Spleen (tissue), 11 donors: ENCODE results near the gene AZU1. TPM values are rescaled to one million over a fixed set of nuclear protein-coding genes. Genes with fewer than 3 reads are reported as not detected.
A peak's percentile ranks its signal among the peaks of the same experiment; 100 is the strongest.

Experiments
- DNase-seq: peaks from one replicate; pipeline ENCODE4 v3.0.0-alpha.2; 2020
- H3K27ac ChIP-seq, 8 donors: fragments of 200-600 bp; sonication (generic) in 7 of 8; 1 replicate in 4 of 8; 2 replicates in 4 of 8; pipeline versions ENCODE4 v1.5.0 to v1.8.0; 2016 to 2021; ENCODE audit warnings: inconsistent platforms in 4 of 8, mild to moderate bottlenecking in 4 of 8, moderate library complexity in 1 of 8
- H3K27me3 ChIP-seq, 7 donors: fragments of 200-600 bp; sonication (generic) in 6 of 7; replicated peaks in 1 of 7; 1 replicate in 4 of 7; 2 replicates in 3 of 7; pipeline versions ENCODE4 v1.5.0 to v1.8.0; 2016 to 2021; ENCODE audit warnings: inconsistent platforms in 3 of 7, mild to moderate bottlenecking in 1 of 7
- H3K36me3 ChIP-seq, 6 donors: fragments of 200-600 bp; sonication (generic) in 5 of 6; 1 replicate in 4 of 6; 2 replicates in 2 of 6; pipeline versions ENCODE4 v1.5.0 to v1.8.0; 2016 to 2021; ENCODE audit warnings: inconsistent platforms in 2 of 6
- H3K4me1 ChIP-seq, 6 donors: fragments of 200-600 bp; sonication (generic) in 5 of 6; 1 replicate in 3 of 6; 2 replicates in 3 of 6; pipeline versions ENCODE4 v1.5.0 to v1.8.0; 2016 to 2021; ENCODE audit warnings: inconsistent platforms in 3 of 6
- H3K4me3 ChIP-seq, 8 donors: fragments of 200-600 bp; sonication (generic) in 7 of 8; 1 replicate in 4 of 8; 2 replicates in 4 of 8; pipeline versions ENCODE4 v1.5.0 to v1.8.0; 2016 to 2021; ENCODE audit warnings: inconsistent platforms in 4 of 8, mild to moderate bottlenecking in 4 of 8, moderate library complexity in 2 of 8
- H3K9me3 ChIP-seq, 8 donors: fragments of 200-600 bp; sonication (generic) in 7 of 8; 1 replicate in 4 of 8; 2 replicates in 4 of 8; pipeline versions ENCODE4 v1.5.0 to v1.8.0; 2016 to 2021; ENCODE audit warnings: inconsistent platforms in 4 of 8
- POLR2A ChIP-seq, 3 donors: fragments of 450-650 bp; IDR thresholded peaks; one replicate each; pipeline ENCODE4 v1.5.1; 2017; ENCODE audit warnings: antibody characterized with exemption in 3 of 3, mild to moderate bottlenecking in 1 of 3
- POLR2AphosphoS5 ChIP-seq, 3 donors: sonication (generic); formaldehyde crosslinking; IDR thresholded peaks; one replicate each; pipeline ENCODE4 v1.5.1; 2017; ENCODE audit warnings: antibody characterized with exemption in 3 of 3
- WGBS, 5 donors: extraction: QIAGEN DNeasy Blood & Tissue Kit in 3 of 5; methylation state at CpG; one replicate each; pipeline versions ENCODE4 v1.1.5 to v1.1.7; 2013 to 2018; 5-methylcytosine and 5-hydroxymethylcytosine counted together
- intact Hi-C: fragments of 100-400 bp; cut with DNase I; formaldehyde crosslinking; loops from one replicate; pipeline ENCODE4 v1.15.0; 2023; ENCODE audit warnings: low total_unique reads
- polyA plus RNA-seq, 3 donors: library from polyadenylated mRNA; stranded (reverse); fragments of 200-250 nt; gene quantifications; one replicate each; pipeline ENCODE4 v1.2.1, GENCODE V29; 2013
- total RNA-seq, 7 donors: library from RNA; depleted of rRNA in 3 of 7; stranded (reverse); fragments of >200 nt in 3 of 7; fragmentation: NEBNext Ultra II Directional in 4 of 7; extraction: Animal tissue kit (Norgen Biotek cat#: 25700) in 4 of 7; gene quantifications; one replicate each; pipeline versions ENCODE4 v1.1.0 to v1.2.1, GENCODE V29; 2016 to 2021
- TF ChIP-seq, protein P1 (sequence below), 11 experiments: fragments of 200-600 bp in 7 of 11; fragments of 450-650 bp in 4 of 11; sonication (generic) in 4 of 11; IDR thresholded peaks in 8 of 11; conservative IDR thresholded peaks in 3 of 11; 1 replicate in 7 of 11; 2 replicates in 4 of 11; pipeline versions ENCODE4 v1.4.0 to v1.8.0; 2016 to 2021; ENCODE audit warnings: antibody characterized with exemption in 11 of 11, inconsistent platforms in 4 of 11, mild to moderate bottlenecking in 1 of 11
- donor health status: healthy with polysubstance abuse.
- donor health status: DM: no; HTN: no; CAD: no; lungs with moderate emphysema.
- donor health status: DM: no; HTN: no; CAD: no.
- donor health status: Bipolar disorder and iron deficiency.
- donor health status: healthy.
- donor health status: DM: no; HTN: no; CAD: no.
- donor health status: DM: yes; HTN: yes; CAD: no.

Gene AZU1
- total and polyA plus RNA-seq, 10 donors, result 1.7 to 69.7 (median 7.2) TPM

DNA sequence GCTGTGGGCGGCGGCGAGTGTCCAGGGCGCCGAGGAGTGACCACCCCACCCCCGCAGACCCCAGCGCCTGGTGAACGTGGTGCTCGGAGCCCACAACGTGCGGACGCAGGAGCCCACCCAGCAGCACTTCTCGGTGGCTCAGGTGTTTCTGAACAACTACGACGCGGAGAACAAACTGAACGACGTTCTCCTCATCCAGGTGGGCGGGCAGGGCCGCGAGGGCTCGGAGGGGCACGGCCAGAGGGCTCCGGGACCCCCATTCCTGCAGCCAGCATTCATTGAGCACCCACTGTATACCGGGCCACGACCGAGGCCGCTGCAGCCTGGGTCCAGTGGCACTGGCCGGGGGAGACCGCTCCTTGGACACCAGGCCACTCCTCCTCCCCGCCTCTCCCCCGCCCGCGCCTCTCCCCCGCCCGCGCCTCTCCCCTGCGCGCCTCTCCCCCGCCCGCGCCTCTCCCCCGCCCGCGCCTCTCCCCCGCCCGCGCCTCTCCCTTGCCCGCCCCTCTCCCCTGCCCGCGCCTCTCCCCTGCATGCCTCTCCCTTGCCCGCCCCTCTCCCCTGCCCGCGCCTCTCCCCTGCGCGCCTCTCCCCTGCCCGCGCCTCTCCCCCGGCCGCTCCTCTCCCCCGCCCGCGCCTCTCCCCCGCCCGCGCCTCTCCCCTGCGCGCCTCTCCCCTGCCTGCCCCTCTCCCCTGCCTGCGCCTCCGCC, 16.4 kb downstream of the AZU1 start:
- H3K27me3 ChIP-seq, result peaks cover 3 to 97% (median 58%) of the 10 kb centered on the region in 7 donors

DNA sequence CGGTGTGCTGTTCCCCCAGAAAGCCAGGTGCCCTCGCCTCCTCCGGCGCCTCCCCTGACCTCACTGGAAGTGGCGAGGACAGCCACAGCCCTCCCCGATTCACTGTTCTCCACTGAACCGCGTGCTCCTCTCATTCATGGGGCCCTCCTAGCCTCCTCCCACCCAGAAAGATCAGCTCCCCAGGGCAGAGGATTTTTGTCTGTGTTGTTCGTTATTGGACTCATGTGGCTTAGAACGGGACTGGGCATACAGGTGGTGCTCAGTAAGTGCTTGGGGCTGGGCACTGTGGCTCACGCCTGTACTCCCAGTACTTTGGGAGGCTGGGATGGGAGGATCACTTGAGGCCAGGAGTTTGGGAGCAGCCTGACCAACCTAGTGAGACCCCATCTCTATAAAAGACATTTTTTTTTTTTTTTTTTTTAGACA, 16.9 kb downstream of the AZU1 start:
- 18 to 48% (median 34%) methylated on average over 10 to 11 of the region's 11 CpGs for WGBS, 5 donors
- H3K27me3 ChIP-seq, result peaks cover 3 to 98% (median 58%) of the 10 kb centered on the region in 7 donors

More for the DNA sequence above, 16.4 kb downstream of the AZU1 start:
- WGBS, 5 donors, result 5 to 57% (median 25%) methylated on average over 1 to 60 of the region's 70 CpGs
- no peak for TF ChIP-seq POLR2AphosphoS5 (IDR thresholded peaks at IDR 0.05)
- TF ChIP-seq, protein P1, sequence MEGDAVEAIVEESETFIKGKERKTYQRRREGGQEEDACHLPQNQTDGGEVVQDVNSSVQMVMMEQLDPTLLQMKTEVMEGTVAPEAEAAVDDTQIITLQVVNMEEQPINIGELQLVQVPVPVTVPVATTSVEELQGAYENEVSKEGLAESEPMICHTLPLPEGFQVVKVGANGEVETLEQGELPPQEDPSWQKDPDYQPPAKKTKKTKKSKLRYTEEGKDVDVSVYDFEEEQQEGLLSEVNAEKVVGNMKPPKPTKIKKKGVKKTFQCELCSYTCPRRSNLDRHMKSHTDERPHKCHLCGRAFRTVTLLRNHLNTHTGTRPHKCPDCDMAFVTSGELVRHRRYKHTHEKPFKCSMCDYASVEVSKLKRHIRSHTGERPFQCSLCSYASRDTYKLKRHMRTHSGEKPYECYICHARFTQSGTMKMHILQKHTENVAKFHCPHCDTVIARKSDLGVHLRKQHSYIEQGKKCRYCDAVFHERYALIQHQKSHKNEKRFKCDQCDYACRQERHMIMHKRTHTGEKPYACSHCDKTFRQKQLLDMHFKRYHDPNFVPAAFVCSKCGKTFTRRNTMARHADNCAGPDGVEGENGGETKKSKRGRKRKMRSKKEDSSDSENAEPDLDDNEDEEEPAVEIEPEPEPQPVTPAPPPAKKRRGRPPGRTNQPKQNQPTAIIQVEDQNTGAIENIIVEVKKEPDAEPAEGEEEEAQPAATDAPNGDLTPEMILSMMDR (IDR thresholded peaks at IDR 0.05 in 8 of 11, conservative IDR thresholded peaks at IDR 0.05 in 3 of 11), result no peak
- no peak for TF ChIP-seq POLR2A (IDR thresholded peaks at IDR 0.05)
- Histone ChIP-seq H3K4me3 (peak overlapping the region in 5 of 8 donors; percentile 12 to 46 (median 22)), H3K9me3 (no peaks in the 10 kb centered on the region), H3K36me3 (no peaks in the 10 kb centered on the region), H3K4me1 (peaks cover 0 to 69% (median 31%) of the 10 kb centered on the region in 6 donors), H3K27ac (peak overlapping the region in 2 of 8 donors; percentile 7 to 31)
- DNase-seq, result no peak
- intact Hi-C loops, result no loop called here

DNA sequence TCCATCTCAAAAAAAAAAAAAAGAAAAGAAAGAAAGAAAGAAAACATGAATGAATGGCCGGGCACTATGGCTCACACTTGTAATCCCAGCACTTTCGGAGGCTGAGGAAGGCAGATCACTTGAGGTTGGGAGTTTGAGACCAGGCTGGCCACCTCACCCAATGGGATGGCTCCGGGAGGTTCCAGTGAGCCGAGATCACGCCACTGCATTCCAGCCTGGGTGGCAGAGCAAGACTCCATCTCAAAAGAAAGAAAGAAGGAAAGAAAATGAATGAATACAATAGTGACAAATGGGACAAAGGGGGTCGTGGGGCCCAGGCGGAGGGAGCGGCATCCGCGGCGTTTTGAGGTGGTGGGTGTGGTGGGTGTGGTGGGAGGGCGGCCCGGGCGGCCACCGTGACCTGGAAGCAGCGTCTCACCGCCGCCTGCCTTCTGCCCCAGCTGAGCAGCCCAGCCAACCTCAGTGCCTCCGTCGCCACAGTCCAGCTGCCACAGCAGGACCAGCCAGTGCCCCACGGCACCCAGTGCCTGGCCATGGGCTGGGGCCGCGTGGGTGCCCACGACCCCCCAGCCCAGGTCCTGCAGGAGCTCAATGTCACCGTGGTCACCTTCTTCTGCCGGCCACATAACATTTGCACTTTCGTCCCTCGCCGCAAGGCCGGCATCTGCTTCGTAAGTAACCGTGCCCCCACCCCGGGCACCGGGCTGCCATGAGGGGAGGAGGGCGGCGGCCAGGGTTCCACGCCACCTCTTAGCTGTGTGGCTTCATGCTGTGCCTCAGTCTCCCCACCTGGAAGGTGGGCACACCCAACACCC, 18.3 kb downstream of the AZU1 start:
- H3K27me3 ChIP-seq, result peaks cover 3 to 98% (median 60%) of the 10 kb centered on the region in 7 donors
- TF ChIP-seq, protein P1 (IDR thresholded peaks at IDR 0.05 in 8 of 11, conservative IDR thresholded peaks at IDR 0.05 in 3 of 11), result no peak
- TF ChIP-seq POLR2A (IDR thresholded peaks at IDR 0.05) (no peak), POLR2AphosphoS5 (IDR thresholded peaks at IDR 0.05) (no peak)
- H3K4me3 ChIP-seq, result no peak overlapping the region
- H3K4me1 ChIP-seq, result peaks cover 0 to 63% (median 30%) of the 10 kb centered on the region in 6 donors
- intact Hi-C loops, result no loop called here
- WGBS, 5 donors, result 63 to 72% (median 70%) methylated on average over 36 to 37 of the region's 37 CpGs
- H3K9me3 ChIP-seq, result no peaks in the 10 kb centered on the region
- no peaks in the 10 kb centered on the region for H3K36me3 ChIP-seq
- no peak overlapping the region for H3K27ac ChIP-seq
- DNase-seq, result no peak

More for the DNA sequence above, 16.9 kb downstream of the AZU1 start:
- H3K36me3 ChIP-seq, result no peaks in the 10 kb centered on the region
- no peak for TF ChIP-seq POLR2A (IDR thresholded peaks at IDR 0.05)
- TF ChIP-seq, protein P1 (IDR thresholded peaks at IDR 0.05 in 8 of 11, conservative IDR thresholded peaks at IDR 0.05 in 3 of 11), result no peak
- no peak for TF ChIP-seq POLR2AphosphoS5 (IDR thresholded peaks at IDR 0.05)
- peaks cover 0 to 63% (median 28%) of the 10 kb centered on the region in 6 donors for H3K4me1 ChIP-seq
- intact Hi-C loops, result no loop called here
- peak overlapping the region in 1 of 8 donors; percentile 31 for H3K27ac ChIP-seq
- no peak overlapping the region for H3K4me3 ChIP-seq
- no peaks in the 10 kb centered on the region for H3K9me3 ChIP-seq
- no peak for DNase-seq
